ENCODE results near the gene HSFX1.
"Not testable (repeated sequence)": the region's sequence is repeated elsewhere in the genome, so short reads cannot be mapped to it uniquely, and the experiment has no call there.

GRCh38 chrX:149781727-149782126 is 7.9 kb downstream of the HSFX1 start, which contains the start of gene MAGEA9:
- TF ChIP-seq, protein P1, sequence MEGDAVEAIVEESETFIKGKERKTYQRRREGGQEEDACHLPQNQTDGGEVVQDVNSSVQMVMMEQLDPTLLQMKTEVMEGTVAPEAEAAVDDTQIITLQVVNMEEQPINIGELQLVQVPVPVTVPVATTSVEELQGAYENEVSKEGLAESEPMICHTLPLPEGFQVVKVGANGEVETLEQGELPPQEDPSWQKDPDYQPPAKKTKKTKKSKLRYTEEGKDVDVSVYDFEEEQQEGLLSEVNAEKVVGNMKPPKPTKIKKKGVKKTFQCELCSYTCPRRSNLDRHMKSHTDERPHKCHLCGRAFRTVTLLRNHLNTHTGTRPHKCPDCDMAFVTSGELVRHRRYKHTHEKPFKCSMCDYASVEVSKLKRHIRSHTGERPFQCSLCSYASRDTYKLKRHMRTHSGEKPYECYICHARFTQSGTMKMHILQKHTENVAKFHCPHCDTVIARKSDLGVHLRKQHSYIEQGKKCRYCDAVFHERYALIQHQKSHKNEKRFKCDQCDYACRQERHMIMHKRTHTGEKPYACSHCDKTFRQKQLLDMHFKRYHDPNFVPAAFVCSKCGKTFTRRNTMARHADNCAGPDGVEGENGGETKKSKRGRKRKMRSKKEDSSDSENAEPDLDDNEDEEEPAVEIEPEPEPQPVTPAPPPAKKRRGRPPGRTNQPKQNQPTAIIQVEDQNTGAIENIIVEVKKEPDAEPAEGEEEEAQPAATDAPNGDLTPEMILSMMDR (IDR thresholded peaks at IDR 0.05) = not testable (repeated sequence)
- TF ChIP-seq POLR2A, POLR2AphosphoS5 (IDR thresholded peaks at IDR 0.05): not testable (repeated sequence)
